GM21390 (cell line): ENCODE data around the gene NDUFS2.

ENCODE experiments used
- ATAC-seq: cut with Tn5 transposase; IDR thresholded peaks from one replicate; pipeline ENCODE4 v1.9.1; 2021; ENCODE audit not compliant: unreplicated experiment

Gene NDUFS2

GRCh38 chr1:161193561-161194235, 8.5 kb upstream of the NDUFS2 start:
- ATAC-seq = no peak

- ATAC-seq = peak; percentile 53
Measured at GRCh38 chr1:161195171-161195570, 7.0 kb upstream of the NDUFS2 start.

- no peak for ATAC-seq
Measured at GRCh38 chr1:161196111-161196510, 6.1 kb upstream of the NDUFS2 start.

GRCh38 chr1:161196521-161197451, 5.4 kb upstream of the NDUFS2 start:
- no peak for ATAC-seq

GRCh38 chr1:161197560-161198193, 4.5 kb upstream of the NDUFS2 start:
- ATAC-seq = no peak

- ATAC-seq = no peak
Measured at GRCh38 chr1:161198194-161198896, 3.8 kb upstream of the NDUFS2 start.

- ATAC-seq = no peak
Measured at GRCh38 chr1:161198897-161199431, 3.2 kb upstream of the NDUFS2 start, which contains the start of gene ADAMTS4. ADAMTS4 (minus strand) TSS chr1:161199054; CDS start chr1:161198627, 427 bp downstream.

- no peak for ATAC-seq
Measured at GRCh38 chr1:161199506-161200139, 2.5 kb upstream of the NDUFS2 start.

GRCh38 chr1:161200421-161200991, 1.7 kb upstream of the NDUFS2 start:
- no peak for ATAC-seq

- no peak for ATAC-seq
Measured at GRCh38 chr1:161200992-161201835, 953 bp upstream of the NDUFS2 start.

GRCh38 chr1:161206411-161207140, 4.4 kb downstream of the NDUFS2 start:
- ATAC-seq = no peak

GRCh38 chr1:161207173-161207572, 5.0 kb downstream of the NDUFS2 start:
- no peak for ATAC-seq

- ATAC-seq = no peak
Measured at GRCh38 chr1:161209790-161210409, 7.7 kb downstream of the NDUFS2 start.

GRCh38 chr1:161214369-161214768, 12.2 kb downstream of the NDUFS2 start:
- no peak for ATAC-seq

GRCh38 chr1:161215076-161215475, 12.9 kb downstream of the NDUFS2 start, which contains the start of gene FCER1G:
FCER1G (plus strand) TSS chr1:161215295; CDS start chr1:161215322, 27 bp downstream.
- ATAC-seq = no peak

GRCh38 chr1:161216945-161217712, 15.0 kb downstream of the NDUFS2 start:
- peak; percentile 81 for ATAC-seq

- ATAC-seq = no peak
Measured at GRCh38 chr1:161217831-161218230, 15.7 kb downstream of the NDUFS2 start.
